NCI-H1694 treated with DMSO at 0.1 percent for 48 hours (cell line): ENCODE measurements around the gene TCAIM.
A peak's percentile ranks its signal among the peaks of the same experiment; 100 is the strongest.
"Not testable (repeated sequence)": the region's sequence is repeated elsewhere in the genome, so short reads cannot be mapped to it uniquely, and the experiment has no call there.

Experiments used
- DNase-seq: peaks from one replicate; lab custom pipeline; 2025; lab: John Stamatoyannopoulos, UW

The TCAIM gene

DNA sequence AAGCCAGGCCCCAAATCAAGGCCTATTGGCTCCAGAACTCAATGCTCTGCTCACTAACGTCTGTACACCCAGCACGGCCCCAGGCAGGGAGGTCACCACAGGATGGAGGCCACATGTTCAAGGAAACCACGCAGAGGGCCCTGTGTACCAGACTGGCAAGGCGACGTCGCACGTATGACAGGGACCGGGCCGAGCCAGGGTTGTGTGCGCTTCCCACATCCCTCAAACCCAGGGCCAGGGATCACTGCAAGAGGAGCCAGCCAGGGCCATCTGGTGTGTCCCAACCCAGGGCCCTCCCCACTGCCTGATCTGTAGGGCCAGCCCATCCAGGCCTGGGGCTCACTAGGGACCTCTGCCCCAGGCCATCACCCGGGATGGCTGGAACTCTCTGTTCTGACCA lies 76.9 kb downstream of the TCAIM start:
- no peak for DNase-seq

DNA sequence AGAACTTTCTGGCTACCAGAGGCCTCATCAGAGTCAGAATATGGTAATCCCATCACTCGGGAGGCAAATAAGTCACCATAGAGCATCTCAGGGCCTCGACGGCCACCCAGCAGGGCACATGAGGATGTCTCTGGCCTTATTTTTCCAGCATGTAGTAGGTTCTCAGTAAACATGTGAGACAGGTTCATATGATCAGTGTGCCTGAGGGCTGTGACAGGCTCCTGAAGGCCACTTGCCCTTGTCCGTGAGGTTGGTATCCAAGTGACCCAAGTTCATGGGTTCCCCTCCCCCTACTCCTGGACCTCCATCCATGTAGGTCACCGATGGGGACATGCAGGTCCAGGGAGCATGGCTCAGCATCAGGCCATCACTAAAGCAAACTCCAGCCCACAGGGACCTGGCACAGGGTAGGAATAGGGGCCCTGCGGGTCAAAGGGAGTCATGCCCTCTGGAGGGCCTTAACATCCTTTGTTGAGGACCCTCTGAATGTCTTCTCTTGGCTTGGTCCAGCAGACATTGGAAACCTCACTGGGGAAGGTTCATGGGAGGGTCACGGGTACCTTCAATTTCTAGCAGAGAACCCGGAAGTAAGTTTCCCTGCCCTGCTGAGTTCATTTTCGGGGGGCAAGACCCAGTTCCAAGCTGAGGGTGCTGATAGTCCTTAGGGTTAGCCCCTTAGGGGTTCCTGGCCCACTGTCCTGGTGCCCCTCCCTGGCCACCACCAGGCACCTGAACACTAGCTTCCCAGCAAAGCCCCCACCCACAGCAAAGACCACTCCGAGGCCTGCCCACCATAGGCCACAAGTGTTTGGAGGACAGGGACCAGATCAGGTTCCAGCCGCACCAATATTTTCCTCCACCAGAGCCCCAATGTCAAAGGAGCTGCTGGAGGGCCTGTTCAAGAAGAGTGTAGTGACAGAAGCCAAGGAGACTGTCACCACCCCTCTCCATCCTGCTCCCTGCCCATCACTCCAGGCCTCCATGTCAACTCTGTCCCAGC lies 77.8 kb downstream of the TCAIM start:
- DNase-seq: no peak

DNA sequence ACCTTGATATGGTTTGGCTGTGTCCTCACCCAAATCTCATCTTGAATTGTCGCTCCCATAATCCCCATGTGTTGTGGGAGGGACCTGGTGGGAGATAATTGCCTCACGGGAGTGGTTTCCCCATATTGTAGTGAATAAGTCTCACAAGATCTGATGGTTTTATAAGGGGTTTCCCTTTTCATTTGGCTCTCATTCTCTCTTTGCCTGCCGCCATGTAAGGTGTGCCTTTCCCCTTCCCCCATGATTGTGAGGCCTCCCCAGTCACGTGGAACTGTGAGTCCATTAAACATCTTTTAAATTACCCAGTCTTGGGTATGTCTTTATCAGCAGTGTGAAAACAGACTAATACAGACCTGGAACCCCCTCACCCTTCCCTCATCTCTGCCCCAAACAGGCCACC lies 79.6 kb downstream of the TCAIM start:
- DNase-seq: not testable (repeated sequence)

DNA sequence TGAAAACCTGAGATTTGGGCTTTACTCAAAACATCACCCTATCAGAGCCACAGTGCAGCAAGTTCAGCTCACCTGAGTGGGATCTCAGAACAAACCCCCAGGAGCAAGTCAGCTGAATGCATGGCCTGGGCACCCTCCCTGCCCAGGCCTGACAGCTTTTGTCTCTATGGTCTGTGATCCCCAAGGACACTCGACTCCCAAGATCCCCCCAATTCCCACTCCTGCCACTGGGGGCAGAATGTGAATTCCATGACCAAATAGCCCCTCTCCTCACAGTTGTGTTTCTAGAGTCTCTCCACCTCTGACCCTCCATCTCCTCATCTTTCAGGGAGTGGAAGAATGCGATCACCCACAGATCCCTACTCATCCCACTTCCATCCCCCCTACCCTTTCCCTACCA lies 80.0 kb downstream of the TCAIM start:
- DNase-seq: no peak

DNA sequence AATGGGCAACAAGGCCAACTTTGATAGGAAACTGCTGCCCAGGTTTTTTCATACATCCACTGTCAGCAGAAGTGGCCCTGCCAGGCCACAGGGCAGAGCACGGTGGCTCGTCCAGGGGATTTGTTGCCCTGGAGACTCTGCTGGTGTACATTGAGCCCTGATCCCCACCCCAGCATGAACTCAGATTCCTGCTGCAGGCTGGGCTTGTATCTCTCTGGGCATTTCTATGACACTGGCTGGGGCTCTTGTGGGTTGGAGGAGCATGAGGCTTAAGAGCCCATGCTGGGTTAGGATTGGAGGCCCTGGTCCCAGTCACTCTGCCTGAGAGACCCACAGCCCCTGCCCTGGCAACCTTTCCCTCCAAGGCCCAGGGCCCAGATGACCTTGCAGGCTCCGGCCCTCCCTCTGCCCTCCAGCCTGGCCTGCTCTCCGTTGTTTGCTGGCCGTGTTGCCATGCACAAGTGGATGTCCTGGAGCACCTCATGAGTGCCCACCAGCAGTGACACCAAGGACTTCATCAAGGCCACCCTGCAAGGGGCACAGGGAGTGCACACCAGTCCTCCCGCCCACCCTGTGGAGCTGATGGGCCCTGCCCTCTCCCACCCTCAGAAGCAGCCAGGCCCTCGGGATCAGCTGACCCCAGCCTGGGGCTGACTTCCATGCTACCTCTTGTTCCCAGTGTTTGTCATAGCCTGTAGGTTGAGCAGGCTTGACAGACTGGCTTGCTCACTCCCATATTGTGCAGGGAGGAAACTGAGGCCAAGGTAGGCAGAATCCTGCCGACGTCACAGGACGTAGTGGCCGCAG lies 80.8 kb downstream of the TCAIM start:
- DNase-seq: no peak

DNA sequence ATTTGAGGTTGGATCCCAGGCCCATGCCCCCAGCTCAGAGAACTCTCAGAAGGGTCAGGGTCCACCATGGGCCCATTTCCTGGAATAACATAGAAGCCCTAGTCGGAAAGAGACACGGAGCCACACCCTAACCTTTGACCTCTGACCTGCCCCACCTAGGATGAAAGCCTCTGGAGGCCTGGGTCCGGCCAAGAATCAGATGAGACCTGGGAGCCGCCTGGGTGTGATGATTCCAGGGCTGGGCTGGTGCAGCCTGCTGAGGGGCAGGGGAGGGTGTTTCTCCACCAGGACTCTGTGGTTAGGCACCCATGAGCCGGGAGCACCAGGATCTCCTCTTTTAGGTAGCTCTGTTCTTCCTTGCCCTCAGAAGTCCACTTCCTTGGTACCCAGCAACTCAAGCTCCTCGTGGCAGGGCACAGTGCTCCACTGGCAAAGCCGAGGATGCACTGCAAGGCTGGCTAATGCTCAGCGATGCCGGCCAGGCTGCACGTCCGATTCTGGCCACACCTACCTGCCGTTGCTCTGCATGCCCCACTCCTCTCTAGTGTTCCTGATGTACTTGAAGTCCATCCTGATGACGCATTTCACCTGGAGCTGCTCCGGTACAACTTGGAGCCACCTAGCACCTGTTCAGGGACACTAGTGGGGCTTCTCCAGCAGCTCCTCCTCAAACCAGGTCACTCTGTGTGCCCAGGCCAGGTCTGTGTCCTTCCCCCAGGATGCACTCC lies 81.5 kb downstream of the TCAIM start:
- no peak for DNase-seq

DNA sequence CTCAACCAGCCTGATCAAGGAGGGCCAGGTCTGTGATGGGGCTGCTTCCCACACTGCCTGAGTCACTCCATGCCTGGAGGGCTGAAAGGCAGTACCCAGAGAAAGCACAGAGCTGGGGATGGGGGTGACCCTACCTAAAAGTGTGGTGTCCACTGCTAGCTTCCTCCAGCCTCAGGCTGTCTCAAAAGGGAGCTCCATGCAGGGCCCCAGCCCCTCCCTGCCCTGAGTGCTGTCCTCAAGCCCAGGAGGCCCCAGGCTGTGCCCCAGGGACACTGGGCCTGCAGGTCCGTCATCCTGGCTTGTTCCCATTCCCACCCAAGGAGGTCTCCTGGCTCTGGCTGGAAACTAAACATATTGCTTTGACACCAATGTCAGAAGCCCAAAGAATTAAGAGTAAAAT lies 82.1 kb downstream of the TCAIM start:
- DNase-seq: no peak

DNA sequence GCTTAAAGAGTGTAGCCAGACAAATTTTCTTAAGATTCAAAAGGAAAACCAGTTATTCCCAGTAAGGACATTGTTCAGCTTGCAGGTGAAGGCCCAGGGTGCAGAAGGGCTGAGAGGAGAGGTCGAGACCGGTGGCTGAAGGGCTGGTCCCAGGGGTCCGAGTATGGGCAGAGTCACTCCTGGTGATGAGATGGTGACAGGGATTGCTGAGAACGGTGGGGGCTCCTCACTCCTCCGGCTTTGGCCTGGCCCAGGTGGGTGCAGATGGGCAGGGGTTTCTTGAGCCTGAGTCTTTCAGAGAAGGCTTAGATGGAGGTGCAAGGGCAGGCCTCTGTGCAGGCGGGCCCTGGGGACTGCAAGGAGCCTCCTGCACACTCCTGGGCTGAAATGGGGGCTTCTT lies 82.7 kb downstream of the TCAIM start:
- no peak for DNase-seq

DNA sequence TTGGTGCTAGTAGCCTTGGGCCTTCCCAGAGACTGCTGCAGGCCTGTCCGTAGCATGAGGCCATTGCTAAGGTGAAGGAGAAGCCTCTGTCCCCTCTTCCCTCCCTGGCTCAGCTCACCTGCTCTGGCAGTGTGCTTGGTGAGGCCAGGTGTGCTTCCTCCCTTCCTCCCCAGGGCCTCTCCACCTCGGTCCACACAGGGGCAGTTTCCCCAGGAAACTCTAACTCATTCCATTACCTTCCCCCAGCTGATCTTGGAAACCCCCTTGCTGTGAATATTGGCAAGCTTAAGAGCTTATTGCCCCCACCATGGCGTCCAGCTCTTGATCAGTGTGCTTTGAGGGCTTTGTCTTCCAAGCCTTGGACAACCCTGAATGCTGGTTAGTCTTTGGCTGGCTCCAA lies 86.2 kb downstream of the TCAIM start:
- DNase-seq: no peak

DNA sequence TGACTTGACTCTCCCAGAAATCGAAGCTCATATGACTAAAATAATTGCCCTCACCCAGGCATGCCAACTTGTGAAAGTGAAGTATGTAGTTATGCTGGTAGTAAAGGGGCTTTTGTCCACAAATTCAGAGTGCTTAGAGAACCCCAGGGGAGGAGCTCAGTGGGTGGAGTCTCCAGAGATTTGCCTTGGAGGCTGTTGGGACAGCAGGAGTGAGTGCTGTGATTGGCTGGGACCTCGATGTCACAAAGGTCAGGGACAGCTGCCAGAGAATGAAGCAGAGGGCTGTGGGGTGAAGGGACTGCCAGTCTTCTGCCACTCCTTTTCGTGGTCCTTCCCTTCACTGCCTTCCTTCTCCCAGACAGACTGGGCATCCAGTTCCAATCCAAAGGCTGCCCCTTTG lies 89.1 kb downstream of the TCAIM start:
- DNase-seq: no peak

DNA sequence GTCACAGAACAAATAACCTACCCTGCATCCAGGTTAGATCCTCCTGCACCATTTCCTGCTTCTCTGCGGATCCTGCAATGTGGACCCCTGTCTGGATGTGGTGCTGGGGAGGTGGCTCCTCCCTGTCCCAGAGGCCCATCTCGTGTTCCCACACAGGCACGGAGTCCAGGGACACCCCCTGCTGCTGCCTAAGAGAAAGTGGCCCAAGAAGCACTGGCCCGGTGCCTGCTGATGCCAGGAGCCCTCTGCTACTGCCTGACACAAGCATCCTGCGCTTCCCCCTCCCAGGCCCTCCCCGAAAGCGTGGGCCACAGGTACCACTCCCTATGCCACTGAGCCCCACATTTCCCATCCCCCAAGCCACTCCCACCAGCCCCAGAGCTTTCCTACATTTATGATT lies 90.3 kb downstream of the TCAIM start:
- DNase-seq: no peak

DNA sequence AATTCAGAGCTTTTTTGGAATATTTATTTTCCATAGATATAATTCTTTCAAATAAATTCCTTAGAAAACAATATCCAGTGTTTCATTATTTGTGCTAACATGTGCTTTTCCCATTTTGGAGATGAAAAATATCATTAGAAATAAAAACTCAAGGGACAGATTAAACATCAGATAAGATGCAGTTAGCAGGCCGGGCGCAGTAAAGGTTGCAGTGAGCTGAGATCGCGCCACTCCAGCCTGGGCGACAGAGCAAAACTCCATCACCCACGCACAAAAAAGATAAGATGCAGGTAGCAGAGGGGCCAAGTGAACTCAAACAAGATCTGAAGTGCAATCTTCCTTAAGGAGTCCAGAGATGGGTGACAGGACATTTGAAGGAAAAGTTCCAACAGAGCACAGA lies 90.9 kb downstream of the TCAIM start:
- no peak for DNase-seq

DNA sequence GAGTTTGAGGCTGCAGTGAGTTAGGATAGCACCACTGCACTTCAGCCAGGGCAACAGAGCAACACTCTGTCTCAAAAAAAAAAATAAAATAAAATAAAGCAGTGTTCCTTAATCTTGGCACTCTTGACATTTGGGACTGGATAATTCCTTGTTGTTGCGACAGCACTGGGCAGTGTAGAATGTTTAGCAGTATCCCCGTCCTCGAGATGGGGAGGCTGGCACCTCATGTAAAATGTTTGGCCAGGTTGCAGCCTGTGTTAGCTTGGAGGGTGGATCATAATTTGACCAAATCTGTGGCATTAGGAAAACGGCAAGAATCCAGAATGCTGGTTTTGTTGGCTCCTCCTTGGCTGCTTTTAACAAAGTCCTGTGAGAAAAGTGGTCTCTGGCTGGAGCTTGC lies 91.9 kb downstream of the TCAIM start:
- no peak for DNase-seq

DNA sequence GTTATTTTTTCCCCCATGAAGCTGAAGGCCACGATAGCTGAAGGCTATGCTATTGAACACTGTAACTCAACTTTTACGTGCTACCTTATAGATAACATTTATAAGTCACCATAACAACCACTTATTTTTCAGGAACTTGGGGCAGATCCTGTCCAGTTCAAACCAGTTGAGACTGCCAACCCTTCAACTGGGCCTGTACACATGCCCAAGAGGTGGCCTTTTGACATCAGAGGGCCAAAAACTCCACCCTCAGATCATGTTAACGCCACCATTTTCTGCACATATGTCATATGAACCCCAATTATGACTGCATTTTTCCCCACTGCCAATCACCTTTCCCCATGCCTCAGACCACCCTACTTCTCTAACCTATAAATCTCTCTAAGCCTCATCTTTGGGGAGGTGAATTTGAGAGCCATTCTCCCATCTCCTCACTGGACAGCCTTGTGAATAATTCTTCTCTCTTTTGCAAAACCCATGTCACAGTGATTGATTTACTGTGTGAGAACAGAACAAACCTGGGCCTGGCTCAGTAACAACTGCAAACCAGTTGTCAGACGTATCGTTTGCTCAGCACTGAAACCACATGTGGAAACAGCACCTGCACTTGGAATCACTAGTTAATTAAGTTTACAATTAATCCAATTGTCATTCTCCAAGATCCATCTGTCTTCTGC lies 96.4 kb downstream of the TCAIM start:
- DNase-seq: no peak

DNA sequence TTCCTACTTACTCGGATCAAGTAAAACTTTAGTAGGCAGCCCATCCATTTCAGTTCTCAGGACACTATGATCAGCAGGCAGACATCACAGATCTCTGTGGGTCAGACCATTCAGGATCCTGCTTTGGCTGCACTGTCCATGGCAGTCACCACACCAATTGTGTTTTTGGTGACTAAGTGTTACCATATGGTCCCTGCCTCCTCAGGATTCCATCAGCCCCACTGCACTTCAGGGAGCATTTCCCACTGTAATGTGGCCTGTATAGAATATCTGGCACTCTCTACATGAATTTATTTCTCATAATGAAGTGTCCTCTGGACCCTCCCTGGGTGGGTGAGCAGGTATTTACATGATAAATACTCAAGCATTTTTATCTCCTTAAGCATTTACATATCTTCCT lies 97.6 kb downstream of the TCAIM start:
- DNase-seq: no peak

DNA sequence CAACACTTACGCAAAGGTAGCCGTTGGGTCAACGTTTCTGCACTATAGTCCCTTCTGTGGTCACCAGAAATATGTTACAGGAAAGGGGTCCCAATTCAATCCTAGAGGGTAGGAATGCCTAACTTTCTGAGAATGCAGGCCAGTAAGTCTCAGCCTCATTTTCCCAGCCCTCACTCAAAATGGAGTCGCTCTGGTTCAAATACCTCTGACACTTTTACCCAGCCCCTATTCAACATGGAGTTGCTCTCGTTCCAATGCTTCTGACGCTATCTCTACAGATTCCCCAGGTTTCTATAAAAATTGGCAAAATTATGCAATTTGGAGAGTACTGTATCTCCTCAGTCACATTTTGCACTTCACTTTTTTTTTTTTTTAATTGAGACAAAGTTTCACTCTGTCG lies 99.2 kb downstream of the TCAIM start:
- DNase-seq: no peak

DNA sequence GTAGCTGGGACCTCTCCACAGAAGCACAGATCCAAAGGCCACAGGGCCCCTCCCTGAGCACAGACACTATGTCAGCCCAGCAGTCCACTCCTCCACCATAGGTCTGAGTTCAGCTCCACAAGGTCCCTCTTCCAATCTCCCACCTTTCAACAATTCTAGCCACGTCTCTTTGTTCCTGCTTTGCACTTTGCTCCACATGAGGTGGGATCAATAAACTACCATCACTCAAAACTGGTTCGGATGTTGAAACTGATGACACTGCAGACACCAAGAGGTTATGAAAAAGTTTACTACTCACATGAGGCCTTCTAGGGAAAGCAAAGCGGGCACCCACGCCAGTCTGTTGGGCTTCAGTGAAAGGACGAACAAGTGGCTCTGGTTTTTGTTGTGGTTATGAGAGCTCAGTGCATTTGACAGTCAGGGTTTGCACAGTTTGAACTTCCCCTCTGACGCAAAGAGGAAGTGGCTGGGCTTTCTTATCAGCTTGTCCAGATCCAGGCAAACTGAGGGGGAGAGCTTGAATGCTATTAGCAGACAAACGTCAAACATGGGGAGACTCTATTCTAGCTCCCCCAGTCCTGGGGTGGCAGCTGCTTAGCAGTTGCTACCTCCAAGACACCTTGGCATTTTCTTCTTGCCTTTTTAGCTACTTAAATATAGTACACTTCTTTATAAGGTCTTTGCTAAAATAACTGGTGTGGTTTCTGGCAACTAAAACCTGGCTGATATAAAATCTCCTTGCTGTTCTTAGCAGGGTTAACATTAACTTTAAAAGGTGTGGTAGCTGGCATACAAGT lies 101.1 kb downstream of the TCAIM start:
- peak; percentile 2 for DNase-seq

DNA sequence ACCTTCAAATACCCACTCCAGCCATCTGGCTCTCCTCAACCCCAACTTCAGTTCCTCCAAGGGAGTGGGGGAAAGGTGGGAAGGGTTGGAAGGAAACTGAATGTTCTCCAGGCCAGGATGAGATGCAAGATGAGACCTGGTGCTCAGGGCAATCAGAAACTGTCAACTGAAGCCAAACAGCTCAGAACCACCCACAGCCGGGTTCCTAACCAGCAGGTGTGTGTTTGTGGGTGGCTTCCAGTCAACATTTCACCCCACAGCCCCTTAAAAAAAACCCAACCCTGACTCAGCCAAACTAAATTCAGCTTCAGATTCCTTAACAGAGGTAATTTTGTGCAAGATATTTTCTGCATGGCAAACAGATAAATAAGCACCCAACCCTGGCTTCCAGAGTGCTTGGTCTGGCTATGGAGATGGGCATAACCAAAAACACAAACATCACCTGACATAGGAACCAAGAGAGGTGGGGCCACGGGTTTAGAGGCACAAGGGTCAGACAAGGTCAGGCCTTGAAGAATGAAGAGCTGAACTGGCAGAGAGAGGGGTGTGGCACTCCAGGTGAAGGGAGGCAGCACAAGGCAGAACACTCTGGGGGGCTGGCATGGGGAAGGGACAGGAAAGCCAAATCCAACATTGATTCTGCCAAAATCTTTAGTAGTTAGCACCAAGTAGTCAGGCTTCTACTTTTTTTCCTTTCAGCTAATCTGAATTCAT lies 104.2 kb downstream of the TCAIM start:
- no peak for DNase-seq

DNA sequence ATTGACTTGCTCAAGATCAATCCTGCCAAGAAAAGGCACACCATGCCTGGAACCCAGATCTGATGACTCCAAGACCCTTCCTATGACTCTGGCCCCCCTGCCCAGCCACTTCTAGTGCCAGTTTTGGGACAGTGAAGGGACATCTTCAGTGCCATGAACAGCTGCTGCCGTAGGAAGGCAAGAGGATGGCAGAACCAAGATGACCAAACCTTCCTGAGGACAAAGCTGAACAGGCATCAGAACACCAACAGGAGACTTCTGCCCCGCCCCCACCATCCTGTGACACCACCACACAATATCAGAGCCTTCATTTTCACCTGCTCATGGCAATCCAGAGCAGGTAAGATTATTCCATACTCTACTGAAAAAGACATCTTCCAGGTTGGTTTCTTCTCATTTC lies 105.9 kb downstream of the TCAIM start:
- no peak for DNase-seq

DNA sequence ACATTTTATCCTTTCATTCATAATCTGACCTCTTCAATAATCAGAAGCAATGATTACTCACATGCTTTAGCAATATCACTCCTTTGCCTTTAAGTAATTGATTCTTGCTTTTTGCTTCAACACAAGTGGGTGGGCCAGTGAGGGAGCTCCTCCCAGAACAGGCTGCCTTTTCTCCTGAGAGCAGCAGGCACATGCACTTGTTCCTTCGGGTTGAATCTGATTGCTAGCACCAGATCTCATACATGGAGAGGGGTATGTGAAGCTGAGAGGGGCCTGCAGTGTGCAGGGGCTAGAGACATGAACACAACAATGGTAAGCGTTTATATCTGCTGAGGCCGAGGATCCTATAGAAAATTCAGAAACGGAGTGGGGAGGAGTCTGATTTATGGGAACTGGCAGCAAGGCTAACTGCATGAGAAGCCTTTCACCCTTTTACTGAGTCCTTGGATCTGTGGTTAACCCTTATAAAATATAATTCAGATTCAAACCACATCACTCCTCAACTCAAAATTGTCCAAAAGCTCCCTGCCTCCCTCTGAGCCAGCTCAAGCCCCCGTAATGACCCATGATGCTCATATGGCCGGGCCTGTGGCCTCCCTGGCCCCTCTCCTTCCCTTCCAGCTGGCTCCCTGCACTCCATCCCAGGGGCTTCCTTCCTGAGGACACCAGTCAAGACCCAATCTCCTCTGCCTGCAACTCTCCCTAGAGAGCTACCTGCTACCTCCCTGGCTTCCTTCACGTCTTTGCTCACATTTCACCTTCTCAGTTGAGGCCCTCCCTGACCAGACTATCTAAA lies 106.5 kb downstream of the TCAIM start:
- DNase-seq: no peak
